COLO829 (cell line): ENCODE data around the gene DENND2D.

Source experiments
- DNase-seq: peaks from one replicate; pipeline ENCODE4 v3.0.0; 2012; ENCODE audit warnings: low spot score

Gene DENND2D

DNA sequence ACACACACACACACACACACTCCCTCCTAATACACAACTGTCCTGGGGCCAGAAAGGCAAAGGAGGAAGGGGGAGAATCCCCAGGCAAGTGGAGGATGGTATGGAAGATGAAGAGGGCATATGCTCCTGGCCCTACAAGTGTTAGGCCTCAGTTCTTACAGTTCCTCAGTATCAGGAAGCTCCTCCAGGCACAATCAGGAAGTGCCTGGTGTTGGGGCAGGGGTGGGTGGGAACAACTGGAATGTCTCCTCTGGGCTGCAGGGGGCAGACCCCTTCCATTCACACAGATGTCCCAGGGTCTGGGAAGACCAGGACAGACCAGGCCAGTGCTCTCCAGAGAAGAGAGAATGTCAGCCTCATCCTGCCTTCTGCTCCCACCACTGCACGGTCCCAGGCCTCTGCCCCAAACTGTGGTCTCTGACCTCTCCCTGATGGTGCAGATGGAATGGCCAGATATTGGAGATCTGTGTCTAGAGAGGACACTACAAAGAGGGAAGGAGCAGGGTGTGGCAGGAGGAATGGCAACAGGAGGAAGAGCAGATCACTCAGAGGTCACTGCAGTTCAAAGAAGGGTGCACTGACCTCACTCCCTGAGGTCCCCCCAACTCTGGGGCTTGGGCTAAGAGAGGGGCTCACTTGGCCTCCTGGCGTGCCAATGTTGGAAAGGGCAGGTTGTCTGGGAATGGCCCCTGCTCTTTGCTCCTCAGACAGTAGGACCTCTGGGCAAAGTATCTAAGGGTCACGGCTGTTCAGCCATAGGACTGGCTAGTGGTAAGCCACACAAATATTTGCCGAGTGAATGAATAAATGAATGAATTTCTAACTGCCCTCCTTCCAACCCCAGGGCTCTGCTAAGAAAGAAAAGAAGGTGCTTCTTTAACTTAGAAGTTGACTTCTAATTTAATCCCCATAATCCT is 2.5 kb upstream of the DENND2D start:
- no peak for DNase-seq

DNA sequence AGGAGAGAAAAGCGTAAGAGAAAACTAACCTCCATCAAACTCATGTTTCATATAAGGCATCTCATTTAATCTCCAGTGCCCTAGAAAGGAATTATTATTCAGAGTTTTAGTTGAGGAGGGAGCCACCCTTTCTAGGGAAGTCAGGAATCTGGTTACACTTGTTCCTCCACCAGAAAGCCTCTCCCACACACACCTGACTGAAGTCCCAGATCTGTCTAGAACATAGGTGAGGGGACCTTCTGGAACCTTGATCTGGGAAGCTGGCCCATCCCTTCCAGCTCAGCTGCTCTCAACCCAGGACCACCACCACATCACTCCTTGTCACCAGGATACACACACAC is 1.9 kb upstream of the DENND2D start:
- DNase-seq: no peak

- no peak for DNase-seq
Observed at GRCh38 chr1:111201275-111202090, 1.0 kb upstream of the DENND2D start.

GRCh38 chr1:111200802-111201161 is 336 bp upstream of the DENND2D start:
- no peak for DNase-seq

DNA sequence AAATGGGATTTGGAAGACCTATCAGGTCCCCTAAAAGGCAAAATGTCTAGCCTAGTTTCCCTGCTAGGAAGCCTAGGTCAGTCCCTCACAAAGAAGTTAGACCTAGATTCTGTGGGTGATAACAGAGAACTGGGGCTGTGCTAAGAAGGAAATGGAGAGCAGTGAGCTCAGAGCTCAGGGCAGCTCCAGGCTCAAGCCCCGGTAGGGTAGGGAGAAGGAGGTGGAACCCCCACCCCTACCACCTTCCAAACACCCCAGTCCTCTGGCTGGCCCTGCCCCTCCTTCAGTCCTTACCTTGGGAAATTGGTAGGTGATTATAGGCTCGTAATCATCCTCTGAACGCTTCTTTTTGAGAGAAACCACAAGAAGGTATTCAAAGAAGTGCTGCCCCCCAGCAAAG is 1.1 kb downstream of the DENND2D start:
- DNase-seq: no peak

- DNase-seq: no peak
Observed at GRCh38 chr1:111198836-111199235, 1.6 kb downstream of the DENND2D start.

DNA sequence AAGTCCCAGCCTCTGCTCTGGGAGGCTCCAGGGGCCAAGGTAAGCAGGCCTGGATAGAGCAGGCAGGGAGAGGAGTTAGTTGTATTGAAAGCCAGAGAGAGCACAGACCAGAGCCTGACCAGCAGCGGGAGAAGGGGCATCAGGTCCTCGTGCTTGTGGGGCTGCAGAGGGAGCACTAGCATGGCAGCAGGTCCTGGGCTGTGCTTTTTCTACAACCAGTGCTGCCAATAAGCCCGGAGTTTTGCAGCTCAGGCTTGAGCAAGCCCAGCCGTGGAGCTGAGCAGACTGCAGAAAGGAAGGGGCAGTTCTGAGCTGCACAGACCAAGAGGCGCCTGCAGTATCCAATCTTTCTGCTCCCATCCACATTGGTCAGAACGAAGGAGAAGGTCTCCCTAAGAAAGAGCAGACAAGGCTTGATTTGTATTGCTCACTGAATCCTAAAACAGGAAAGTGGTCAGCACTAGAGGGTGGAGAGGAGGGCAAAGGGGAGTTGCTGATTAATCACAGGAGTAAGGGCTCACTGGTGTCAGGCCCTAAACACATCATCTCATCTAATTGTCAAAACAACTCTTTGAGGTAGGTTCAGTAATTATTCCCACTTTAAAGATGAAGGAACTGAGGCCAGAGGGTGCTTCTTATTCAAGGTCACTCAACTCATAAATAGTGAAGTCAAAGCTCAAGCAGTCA is 2.7 kb downstream of the DENND2D start:
- no peak for DNase-seq

DNA sequence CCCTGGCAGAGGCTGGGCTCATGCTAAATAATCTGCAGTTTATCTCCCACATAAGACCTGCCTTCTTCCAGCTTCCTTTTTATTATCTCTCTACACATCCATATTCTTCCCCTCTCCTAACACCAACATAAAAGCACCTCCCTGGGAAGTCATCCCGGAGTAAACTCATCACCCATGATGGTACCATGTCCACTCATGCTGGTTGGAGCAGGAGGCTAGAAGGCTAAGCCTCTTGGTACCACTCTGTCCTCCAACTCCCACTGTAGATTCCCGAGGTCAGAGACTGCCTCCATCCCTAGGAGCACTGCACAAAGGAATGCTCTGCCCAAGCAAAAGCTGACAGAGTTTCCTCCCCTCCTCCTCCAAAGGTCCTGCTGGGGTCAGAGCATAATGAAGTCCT is 4.2 kb downstream of the DENND2D start:
- no peak for DNase-seq

GRCh38 chr1:111195002-111195684 is 5.3 kb downstream of the DENND2D start:
- DNase-seq: no peak

GRCh38 chr1:111193712-111194480 is 6.5 kb downstream of the DENND2D start:
- DNase-seq: no peak

DNA sequence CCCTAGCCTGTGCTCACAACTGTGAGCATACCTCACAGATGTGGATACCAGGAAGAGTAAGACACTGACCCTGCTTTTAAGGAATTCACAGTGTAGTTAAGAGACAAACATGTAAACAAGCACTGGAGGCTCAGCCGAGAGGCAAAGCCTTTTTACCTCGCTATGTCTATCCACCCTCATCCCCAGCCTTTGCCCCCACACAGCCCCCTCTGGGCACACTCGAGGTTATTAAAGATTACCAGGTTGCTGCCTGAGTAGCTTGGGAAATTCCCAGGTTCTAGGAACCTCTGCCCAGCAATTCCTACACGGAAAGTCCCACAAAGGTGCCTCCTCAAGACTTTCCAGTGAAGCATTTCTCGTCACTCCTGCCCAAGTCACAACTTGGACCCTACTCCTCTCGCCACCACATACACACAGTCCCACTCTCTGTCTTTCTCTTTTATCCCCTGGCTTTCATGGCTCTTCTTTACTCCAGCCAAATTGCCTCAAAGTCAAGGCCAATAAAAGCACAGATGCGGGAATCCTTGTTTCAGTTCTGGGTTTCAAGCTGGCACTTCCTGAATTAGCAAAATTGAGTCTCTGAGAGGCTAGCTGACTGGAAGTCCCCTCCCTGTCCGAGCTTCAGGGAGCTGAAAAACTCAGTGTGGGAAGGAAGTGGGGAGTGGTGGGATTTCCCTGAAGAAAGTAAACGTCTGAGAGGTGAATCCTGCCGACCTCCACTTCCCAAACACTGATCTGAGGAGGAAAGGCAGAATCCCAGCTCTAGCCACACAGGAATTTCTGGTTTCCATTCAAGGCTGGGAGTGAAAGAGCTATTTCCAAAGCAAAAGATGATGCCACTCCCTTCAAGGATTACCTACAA is 7.6 kb downstream of the DENND2D start:
- no peak for DNase-seq

GRCh38 chr1:111192074-111192473 is 8.4 kb downstream of the DENND2D start:
- no peak for DNase-seq

- DNase-seq: no peak
Observed at GRCh38 chr1:111191496-111191895, 8.9 kb downstream of the DENND2D start.

DNA sequence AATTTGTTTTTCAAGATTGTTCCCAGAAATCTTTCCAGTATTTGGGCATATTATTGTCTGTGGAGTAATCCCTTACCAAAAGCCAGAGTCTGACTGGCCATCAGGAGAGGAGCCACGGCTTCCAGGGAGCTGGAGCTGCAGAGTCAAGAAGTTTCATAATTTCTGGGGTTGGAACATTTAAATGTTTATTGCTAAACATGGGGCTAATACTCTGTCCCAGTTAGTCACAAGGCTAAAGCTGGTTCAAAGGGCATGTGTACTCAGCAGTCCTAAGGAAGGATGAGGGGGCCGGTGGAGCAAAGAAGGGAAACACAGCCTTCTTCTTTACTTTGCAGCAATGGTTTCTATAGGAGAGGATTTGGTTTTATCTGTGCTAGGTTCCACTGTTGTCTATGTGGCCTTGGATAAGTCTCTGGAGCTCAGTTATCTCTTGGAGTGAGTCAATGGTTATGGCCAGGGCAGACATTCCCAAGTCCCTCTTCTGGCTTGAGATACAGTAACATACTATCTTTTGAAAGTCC is 9.5 kb downstream of the DENND2D start:
- no peak for DNase-seq

GRCh38 chr1:111184663-111185062 is 15.8 kb downstream of the DENND2D start:
- no peak for DNase-seq

DNA sequence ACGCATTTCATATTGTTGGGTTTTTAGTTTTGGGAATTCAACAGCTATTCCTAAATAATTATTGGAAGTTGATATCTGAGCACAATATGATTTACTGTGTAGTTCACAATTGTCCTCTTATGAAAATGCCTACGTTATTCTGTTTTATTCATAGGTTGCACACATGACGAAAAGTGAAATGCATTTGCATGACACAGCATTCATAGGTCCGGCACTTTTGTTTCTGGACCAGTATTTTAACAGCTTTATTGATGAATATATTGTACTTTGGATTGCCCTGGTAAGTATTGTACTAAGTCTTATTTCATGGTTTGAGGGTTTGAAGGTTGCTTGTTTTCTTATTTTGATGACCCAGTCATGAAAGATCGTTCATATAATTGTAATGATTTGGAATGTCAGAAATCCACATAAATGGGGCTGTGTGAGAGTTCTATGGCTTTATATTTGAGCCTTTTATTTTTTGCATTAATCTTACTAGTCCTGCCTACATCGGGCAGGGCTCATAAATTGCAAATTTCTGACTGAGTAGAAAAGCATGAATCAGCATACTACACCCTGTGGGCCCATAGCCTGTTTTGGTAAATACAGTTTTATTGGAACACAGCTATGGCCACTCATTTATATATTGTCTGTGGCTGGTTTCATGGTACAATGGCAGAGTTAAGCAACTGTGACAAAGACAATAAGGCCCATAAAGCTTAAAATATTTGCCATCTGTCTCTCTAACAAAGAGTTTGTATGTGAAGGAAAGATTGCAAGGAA is 17.0 kb downstream of the DENND2D start:
- DNase-seq: no peak

- DNase-seq: no peak
Observed at GRCh38 chr1:111182052-111182451, 18.4 kb downstream of the DENND2D start.

- DNase-seq: no peak
Observed at GRCh38 chr1:111179968-111180533, 20.4 kb downstream of the DENND2D start.

- DNase-seq: no peak
Observed at GRCh38 chr1:111176678-111177077, 23.8 kb downstream of the DENND2D start.
